CD14-positive monocyte (primary cell): ENCODE measurements around the gene RALGDS. TPM values are rescaled to one million over a fixed set of nuclear protein-coding genes. Genes with fewer than 3 reads are reported as not detected.

Experiments
- DNase-seq, 3 donors: peaks; one replicate each; pipeline ENCODE4 v3.0.0-alpha.2; 2011 to 2022
- H2AFZ ChIP-seq: 2 replicates; pipeline ENCODE4 v1.6.0; 2012; ENCODE audit warnings: mild to moderate bottlenecking, low read depth, low read length, inconsistent platforms; ENCODE audit not compliant: insufficient read depth, poor library complexity, severe bottlenecking
- H3K27ac ChIP-seq, 2 donors: 1 replicate in 1 of 2; 2 replicates in 1 of 2; pipeline ENCODE4 v1.5.1; 2012 to 2013; ENCODE audit warnings: low read length in 2 of 2, control low read depth in 1 of 2, inconsistent platforms in 1 of 2, low read depth in 1 of 2, mild to moderate bottlenecking in 1 of 2
- H3K27me3 ChIP-seq, 2 donors: one replicate each; pipeline versions ENCODE4 v1.6.0 to v1.6.1; 2011 to 2013; ENCODE audit warnings: low read length in 2 of 2; ENCODE audit not compliant: control insufficient read depth in 2 of 2, insufficient read depth in 2 of 2
- H3K36me3 ChIP-seq, 2 donors: replicated peaks in 1 of 2; 1 replicate in 1 of 2; 2 replicates in 1 of 2; pipeline versions ENCODE4 v1.5.1 to v1.6.1; 2012 to 2013; ENCODE audit warnings: low read length in 2 of 2, control low read depth in 1 of 2, inconsistent platforms in 1 of 2, mild to moderate bottlenecking in 1 of 2; ENCODE audit not compliant: insufficient read depth in 2 of 2, control insufficient read depth in 1 of 2
- H3K4me1 ChIP-seq, 2 donors: 1 replicate in 1 of 2; 2 replicates in 1 of 2; pipeline versions ENCODE4 v1.5.1 to v1.6.1; 2012 to 2013; ENCODE audit warnings: low read length in 2 of 2, control low read depth in 1 of 2, inconsistent platforms in 1 of 2, mild to moderate bottlenecking in 1 of 2, moderate library complexity in 1 of 2; ENCODE audit not compliant: insufficient read depth in 2 of 2, control insufficient read depth in 1 of 2
- H3K4me2 ChIP-seq: replicated peaks from 2 replicates; pipeline ENCODE3; 2012; ENCODE audit warnings: low read length, moderate library complexity, mild to moderate bottlenecking; ENCODE audit not compliant: poor library complexity, severe bottlenecking; ENCODE audit errors: extremely low read depth
- H3K4me3 ChIP-seq, 3 experiments: fragments of 200-600 bp in 1 of 3; sonication (generic) in 1 of 3; replicated peaks in 1 of 3; 1 replicate in 2 of 3; 2 replicates in 1 of 3; pipeline ENCODE4 v1.5.1; 2011 to 2013; ENCODE audit warnings: low read length in 3 of 3, mild to moderate bottlenecking in 3 of 3, control low read depth in 2 of 3, low read depth in 2 of 3, inconsistent platforms in 1 of 3, moderate library complexity in 1 of 3
- H3K79me2 ChIP-seq: 2 replicates; pipeline ENCODE4 v1.6.0; 2012; ENCODE audit warnings: mild to moderate bottlenecking, control low read depth, inconsistent platforms, low read length, moderate library complexity; ENCODE audit not compliant: insufficient read depth
- H3K9ac ChIP-seq: 2 replicates; pipeline ENCODE4 v1.6.0; 2017; ENCODE audit warnings: low read length, mild to moderate bottlenecking; ENCODE audit not compliant: insufficient read depth, poor library complexity, severe bottlenecking
- H3K9me3 ChIP-seq, 2 donors: replicated peaks in 1 of 2; 1 replicate in 1 of 2; 2 replicates in 1 of 2; pipeline versions ENCODE4 v1.5.1 to v1.6.1; 2012 to 2013; ENCODE audit warnings: low read length in 2 of 2, control low read depth in 1 of 2; ENCODE audit not compliant: control insufficient read depth in 1 of 2, insufficient read depth in 1 of 2
- H4K20me1 ChIP-seq: 2 replicates; pipeline ENCODE4 v1.6.0; 2012; ENCODE audit warnings: mild to moderate bottlenecking, low read length, control low read depth, moderate library complexity; ENCODE audit not compliant: insufficient read depth
- H3K27ac Mint-ChIP-seq, 7 donors: one replicate each; pipeline ENCODE4 v1.8.0; 2020; ENCODE audit warnings: mild to moderate bottlenecking in 7 of 7, mixed read lengths in 7 of 7, moderate library complexity in 6 of 7, inconsistent platforms in 2 of 7
- H3K27me3 Mint-ChIP-seq, 3 donors: one replicate each; pipeline ENCODE4 v1.8.0; 2021 to 2022; ENCODE audit warnings: low read depth in 3 of 3, mild to moderate bottlenecking in 3 of 3, mixed read lengths in 3 of 3, moderate library complexity in 3 of 3, inconsistent platforms in 1 of 3
- H3K36me3 Mint-ChIP-seq, 2 donors: one replicate each; pipeline ENCODE4 v1.8.0; 2020; ENCODE audit warnings: mixed read lengths in 2 of 2, inconsistent platforms in 1 of 2, mild to moderate bottlenecking in 1 of 2
- H3K4me1 Mint-ChIP-seq: one replicate; pipeline ENCODE4 v1.8.0; 2020; ENCODE audit warnings: mild to moderate bottlenecking, mixed read lengths
- H3K4me3 Mint-ChIP-seq, 2 donors: one replicate each; pipeline ENCODE4 v1.8.0; 2020; ENCODE audit warnings: mild to moderate bottlenecking in 2 of 2, mixed read lengths in 2 of 2, moderate library complexity in 1 of 2
- H3K9me3 Mint-ChIP-seq, 7 donors: one replicate each; pipeline ENCODE4 v1.8.0; 2020 to 2022; ENCODE audit warnings: mixed read lengths in 7 of 7, mild to moderate bottlenecking in 6 of 7, moderate library complexity in 6 of 7, inconsistent platforms in 2 of 7
- WGBS: methylation state at CpG from one replicate; pipeline ENCODE4 v1.1.5; 2013; ENCODE audit warnings: missing lambda C conversion rate; ENCODE audit not compliant: insufficient coverage; 5-methylcytosine and 5-hydroxymethylcytosine counted together
- intact Hi-C, 2 donors: fragments of 100-400 bp; cut with micrococcal nuclease; formaldehyde crosslinking; loops; one replicate each; pipeline versions ENCODE4 v1.15.0 to v1.15.1; 2023
- polyA plus RNA-seq, 3 donors: library from polyadenylated mRNA; depleted of rRNA in 1 of 3; unstranded in 2 of 3; stranded (reverse) in 1 of 3; fragments of 300-500 nt in 2 of 3; fragments of >200 nt in 1 of 3; fragmentation: Illumina TruSeq in 2 of 3; gene quantifications; 1 replicate in 2 of 3; 2 replicates in 1 of 3; pipeline ENCODE4 v1.2.3, GENCODE V29; 2012 to 2021
- TF ChIP-seq, protein P1 (sequence below): fragments of 200-600 bp; IDR thresholded peaks from one replicate; pipeline ENCODE4 v1.8.0; 2022; ENCODE audit warnings: antibody characterized with exemption, mild to moderate bottlenecking

The RALGDS gene
- polyA plus RNA-seq, 3 donors, result 3.5 to 63.8 (median 4.2) TPM

DNA sequence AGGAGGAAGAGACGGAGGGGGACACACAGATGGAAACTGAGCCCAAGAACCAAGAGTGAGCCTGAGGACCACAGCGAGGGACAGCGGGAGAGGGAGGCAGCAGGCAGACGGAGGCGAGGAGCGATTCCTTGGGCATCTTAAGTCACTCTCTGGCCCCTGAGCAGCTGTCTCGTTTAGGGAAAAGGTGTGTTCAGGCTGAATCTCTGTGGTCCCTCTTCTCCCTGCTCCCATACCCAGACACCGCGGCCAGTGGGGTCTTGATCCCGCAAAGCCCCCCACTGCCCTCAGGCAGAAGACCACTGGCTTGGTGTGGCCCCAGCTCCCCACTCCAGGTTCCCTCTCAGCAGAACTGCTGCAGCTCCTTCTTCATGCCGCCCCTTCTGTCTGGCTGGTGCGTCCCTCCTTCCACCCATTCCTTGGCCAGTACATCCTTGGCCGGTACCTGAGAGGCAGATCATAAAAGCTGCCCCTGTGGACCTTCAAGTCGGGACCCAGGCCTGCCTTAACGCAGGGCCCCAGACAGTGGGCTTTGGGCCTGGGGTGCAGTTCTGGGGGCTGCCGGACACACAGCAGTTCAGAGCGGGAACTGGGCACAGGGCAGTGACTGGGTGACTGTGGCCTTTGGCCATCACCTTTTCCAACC lies 5.8 kb upstream of the RALGDS start:
- peaks cover 57% of the 10 kb centered on the region for H3K4me1 Mint-ChIP-seq
- peaks cover 6% of the 10 kb centered on the region for H4K20me1 ChIP-seq
- no peaks in the 10 kb centered on the region for H3K9me3 ChIP-seq
- H3K4me3 Mint-ChIP-seq, result peak overlapping the region; percentile 54 to 81
- TF ChIP-seq, protein P1, sequence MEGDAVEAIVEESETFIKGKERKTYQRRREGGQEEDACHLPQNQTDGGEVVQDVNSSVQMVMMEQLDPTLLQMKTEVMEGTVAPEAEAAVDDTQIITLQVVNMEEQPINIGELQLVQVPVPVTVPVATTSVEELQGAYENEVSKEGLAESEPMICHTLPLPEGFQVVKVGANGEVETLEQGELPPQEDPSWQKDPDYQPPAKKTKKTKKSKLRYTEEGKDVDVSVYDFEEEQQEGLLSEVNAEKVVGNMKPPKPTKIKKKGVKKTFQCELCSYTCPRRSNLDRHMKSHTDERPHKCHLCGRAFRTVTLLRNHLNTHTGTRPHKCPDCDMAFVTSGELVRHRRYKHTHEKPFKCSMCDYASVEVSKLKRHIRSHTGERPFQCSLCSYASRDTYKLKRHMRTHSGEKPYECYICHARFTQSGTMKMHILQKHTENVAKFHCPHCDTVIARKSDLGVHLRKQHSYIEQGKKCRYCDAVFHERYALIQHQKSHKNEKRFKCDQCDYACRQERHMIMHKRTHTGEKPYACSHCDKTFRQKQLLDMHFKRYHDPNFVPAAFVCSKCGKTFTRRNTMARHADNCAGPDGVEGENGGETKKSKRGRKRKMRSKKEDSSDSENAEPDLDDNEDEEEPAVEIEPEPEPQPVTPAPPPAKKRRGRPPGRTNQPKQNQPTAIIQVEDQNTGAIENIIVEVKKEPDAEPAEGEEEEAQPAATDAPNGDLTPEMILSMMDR, result no peak
- intact Hi-C loops, result no loop called here
- H3K27me3 Mint-ChIP-seq, result peaks cover 0 to 6% (median 2%) of the 10 kb centered on the region in 3 donors
- peak overlapping the region; percentile 74 to 100 (median 90) for H3K27ac Mint-ChIP-seq
- peak overlapping the region; percentile 43 for H3K9ac ChIP-seq
- no peaks in the 10 kb centered on the region for H3K36me3 ChIP-seq
- DNase-seq, result no peak
- H3K79me2 ChIP-seq, result no peaks in the 10 kb centered on the region
- no peak overlapping the region for H2AFZ ChIP-seq
- peak overlapping the region in 1 of 3 experiments; percentile 63 for H3K4me3 ChIP-seq
- H3K36me3 Mint-ChIP-seq, result peaks cover 3 to 13% of the 10 kb centered on the region in 2 donors
- 83% methylated on average over 12 of the region's 17 CpGs for WGBS
- peak overlapping the region in 1 of 2 donors; percentile 74 for H3K27ac ChIP-seq
- peaks cover 0 to 2% (median 0%) of the 10 kb centered on the region in 7 donors for H3K9me3 Mint-ChIP-seq
- H3K27me3 ChIP-seq, result no peaks in the 10 kb centered on the region
- peak overlapping the region; percentile 68 for H3K4me2 ChIP-seq
- H3K4me1 ChIP-seq, result peaks cover 50 to 51% of the 10 kb centered on the region in 2 donors

DNA sequence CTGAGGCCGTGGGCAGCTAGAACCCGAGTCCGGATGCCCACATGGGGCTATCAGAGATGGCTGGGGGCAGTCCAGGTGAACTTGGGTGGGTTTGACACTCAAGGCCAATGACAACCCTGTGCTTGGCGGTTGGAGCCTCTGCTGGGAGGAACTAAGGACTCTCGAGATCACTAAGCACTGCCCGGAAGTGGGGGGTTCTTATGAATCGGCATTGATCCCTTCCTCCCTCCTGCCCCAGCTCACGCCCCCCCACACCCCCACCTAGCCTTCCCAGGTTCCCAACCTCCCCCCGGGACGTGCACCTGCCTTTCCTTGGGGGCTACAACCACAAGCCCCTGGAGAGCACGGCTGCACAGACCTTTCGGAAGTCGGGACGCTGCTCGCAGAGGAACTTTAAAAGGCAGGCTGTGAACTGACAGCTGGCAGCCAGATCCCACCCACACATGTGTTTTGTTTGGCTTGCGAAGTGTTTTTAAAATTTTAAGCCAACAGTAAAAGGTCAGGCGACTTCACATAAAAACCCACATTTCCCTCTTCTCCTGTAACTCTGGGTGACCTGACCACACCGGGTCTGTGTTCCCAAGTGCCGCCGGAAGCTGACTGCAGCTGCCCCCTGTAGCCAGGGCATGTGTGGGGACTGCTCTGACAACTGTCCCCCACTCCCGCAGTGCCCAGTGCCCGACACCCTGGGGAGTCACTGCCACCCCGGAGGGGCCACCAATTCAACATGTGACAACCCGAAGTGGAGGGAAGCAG lies 5.1 kb upstream of the RALGDS start:
- WGBS, result 49% methylated on average over 15 of the region's 24 CpGs
- Mint-ChIP-seq H3K36me3 (peaks cover 3 to 11% of the 10 kb centered on the region in 2 donors), H3K27ac (peak overlapping the region; percentile 74 to 100 (median 90)), H3K4me3 (peak overlapping the region; percentile 54 to 81), H3K4me1 (peaks cover 58% of the 10 kb centered on the region), H3K27me3 (peaks cover 0 to 6% (median 2%) of the 10 kb centered on the region in 3 donors), H3K9me3 (peaks cover 0 to 2% (median 0%) of the 10 kb centered on the region in 7 donors)
- Histone ChIP-seq H3K4me3 (peak overlapping the region in 2 of 3 experiments; percentile 19 to 63), H3K9ac (peak overlapping the region; percentile 43), H3K9me3 (no peaks in the 10 kb centered on the region), H3K4me2 (peak overlapping the region; percentile 68), H3K27me3 (no peaks in the 10 kb centered on the region), H3K36me3 (no peaks in the 10 kb centered on the region), H4K20me1 (no peaks in the 10 kb centered on the region), H3K27ac (peak overlapping the region; percentile 42 to 74), H3K79me2 (no peaks in the 10 kb centered on the region), H2AFZ (peak overlapping the region; percentile 37), H3K4me1 (peaks cover 55 to 58% of the 10 kb centered on the region in 2 donors)
- TF ChIP-seq, protein P1, result peak; percentile 10
- DNase-seq, result peak in 2 of 3 donors; percentile 46 to 59
- intact Hi-C loops, result no loop called here
